M059J (cell line): ENCODE results near the gene MAP3K6. TPM values are rescaled to one million over a fixed set of nuclear protein-coding genes. Genes with fewer than 3 reads are reported as not detected.

Experiments
- DNase-seq: peaks from one replicate; pipeline ENCODE4 v3.0.0-alpha.2; 2012; ENCODE audit warnings: low read depth
- total RNA-seq: library from RNA; depleted of rRNA; stranded (reverse); fragments of >200 nt; shearing (Covaris generic); gene quantifications from 2 replicates; pipeline ENCODE4 v1.2.3, GENCODE V29; 2014

Gene MAP3K6
- total RNA-seq, 1 experiment from 2014 or later = 18.1 TPM

DNA sequence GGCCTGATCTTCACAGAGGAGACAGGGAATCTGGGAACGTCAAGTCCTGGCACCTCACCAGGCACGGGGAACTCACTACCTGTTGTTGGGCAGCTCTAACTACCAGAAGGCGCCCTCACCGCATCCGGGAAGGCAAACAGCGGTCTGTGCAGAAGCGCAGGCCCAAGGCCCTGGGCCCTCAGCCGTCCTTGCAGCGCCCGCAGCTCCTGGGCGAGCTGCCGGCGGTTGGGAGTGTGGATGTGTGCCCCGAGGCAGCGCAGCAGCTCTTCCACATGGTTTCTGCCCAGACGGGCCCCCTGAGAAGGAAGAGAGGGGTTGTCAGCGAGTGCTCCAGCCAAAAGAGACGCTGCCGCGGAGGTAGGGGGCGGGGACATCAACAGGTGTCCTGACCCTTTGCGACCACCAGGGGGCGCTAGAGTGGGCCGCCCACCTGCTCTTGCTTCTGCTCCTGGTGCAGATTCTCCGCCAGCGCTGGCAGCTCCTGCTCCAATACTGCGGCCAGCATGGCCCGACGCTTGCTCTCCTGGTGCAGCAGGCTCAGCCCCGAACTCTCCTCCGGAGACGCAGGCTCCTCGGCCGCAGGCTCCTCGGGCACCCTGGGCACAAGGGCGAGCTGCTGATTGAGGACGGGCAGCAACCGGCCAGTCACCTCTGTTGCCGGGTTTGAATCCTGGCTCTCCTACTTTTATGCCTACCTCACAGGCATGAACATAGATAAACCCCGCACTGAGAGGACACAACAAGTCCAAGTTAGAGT, 9.3 kb downstream of the MAP3K6 start:
- no peak for DNase-seq

DNA sequence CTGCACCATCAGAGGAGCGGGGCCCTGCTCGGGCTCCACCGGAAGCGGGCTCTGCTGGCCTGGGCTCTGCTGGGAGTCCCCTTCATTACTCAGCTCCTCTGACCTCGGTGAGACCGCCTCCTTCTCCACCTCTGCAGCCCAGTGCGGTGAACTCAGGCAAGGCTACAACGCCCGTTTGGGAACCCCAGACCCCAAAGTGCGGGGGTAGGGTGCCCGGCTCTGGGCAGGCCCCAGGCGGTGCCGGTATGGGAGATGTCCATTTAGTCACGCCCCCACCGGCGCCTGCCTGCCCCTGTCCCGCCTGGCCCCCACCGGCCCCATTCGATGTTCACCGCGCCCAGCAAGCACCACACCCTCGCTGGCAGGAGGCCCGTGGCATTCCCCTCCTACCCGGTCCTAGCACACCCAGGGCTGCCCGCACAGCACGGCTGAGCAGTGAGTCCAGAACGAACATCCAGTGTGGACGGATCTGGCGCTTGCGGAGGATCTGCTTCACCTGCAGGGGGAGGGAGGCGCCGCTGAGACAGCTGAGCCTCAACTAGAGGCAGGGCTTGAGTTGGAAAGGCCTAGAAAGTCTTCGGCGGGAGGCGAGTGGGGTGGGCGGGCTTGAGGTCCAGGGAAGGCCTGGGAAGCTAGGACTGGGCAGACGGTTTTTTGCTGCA, 10.0 kb downstream of the MAP3K6 start:
- no peak for DNase-seq

DNA sequence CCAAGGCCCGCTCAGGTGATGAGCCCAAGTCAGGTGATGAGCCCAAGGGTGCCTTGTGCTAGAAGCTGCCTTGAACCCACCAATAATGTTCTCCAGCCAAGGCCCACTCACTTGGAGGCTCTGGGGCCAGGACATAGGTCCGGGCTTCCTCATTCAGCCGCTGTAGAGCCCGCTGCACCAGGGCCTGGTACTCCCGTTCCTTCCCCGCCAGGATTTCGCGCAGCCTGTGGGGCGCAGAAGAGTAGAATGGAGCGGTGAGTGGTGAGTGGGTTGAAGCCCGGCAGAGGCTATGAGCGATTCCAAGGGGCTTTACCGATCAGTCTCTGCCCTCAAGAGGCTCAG, 10.5 kb downstream of the MAP3K6 start:
- DNase-seq = no peak

DNA sequence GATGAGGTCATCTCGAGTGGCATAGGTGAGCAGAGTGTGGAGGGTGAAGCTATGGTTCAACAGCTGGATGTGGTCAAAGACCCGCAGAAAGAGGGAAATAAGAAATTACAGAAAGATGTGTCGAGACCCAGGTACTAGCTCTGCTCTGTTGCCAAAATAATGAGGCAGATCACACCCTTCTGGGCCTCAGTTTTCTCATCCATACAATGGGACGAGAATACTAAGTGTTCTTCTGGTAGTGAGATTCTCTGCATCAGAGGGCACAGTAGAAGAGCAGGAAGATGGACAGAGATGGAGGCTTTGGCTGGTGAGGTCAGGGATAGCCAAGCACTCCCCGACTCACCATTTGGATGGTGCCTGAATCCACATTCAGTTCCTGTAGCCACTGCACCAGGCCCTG, 11.1 kb downstream of the MAP3K6 start:
- no peak for DNase-seq

DNA sequence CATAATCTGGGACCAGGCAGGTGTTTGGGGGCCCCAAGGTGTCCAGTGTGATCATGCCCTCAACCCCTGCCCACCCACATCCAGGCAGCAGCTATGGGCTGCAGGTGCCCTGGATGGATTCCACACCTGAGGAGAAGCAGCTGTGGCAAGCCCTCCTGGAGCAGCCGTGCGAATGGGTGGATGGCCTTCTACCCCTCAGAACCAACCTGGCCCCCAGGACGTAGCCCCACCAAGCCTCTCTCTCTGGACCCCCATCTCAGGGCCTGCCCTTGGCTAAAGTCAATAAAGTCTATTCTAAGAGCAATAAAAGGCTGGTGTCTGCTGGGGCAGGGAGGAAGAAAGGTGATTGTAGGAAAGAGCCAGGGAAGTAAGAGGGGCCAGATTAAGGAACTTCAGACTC, 13.1 kb downstream of the MAP3K6 start:
- DNase-seq = no peak

DNA sequence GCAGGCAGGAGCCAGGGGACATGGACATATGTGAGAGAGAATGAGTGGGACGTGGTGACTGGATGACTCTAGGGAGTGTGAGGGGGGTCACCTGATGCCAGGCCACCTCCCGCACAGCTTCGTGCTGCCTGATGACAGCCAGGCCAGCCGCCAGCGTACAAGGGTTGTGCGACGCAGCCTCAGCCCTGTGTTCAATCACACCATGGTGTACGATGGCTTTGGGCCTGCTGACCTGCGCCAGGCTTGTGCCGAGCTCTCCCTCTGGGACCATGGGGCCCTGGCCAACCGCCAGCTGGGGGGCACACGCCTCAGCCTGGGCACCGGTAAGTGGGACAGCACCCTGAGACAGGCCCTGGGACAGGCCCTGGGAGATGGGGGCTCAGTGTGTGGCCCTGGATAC, 13.6 kb downstream of the MAP3K6 start:
- DNase-seq = no peak

DNA sequence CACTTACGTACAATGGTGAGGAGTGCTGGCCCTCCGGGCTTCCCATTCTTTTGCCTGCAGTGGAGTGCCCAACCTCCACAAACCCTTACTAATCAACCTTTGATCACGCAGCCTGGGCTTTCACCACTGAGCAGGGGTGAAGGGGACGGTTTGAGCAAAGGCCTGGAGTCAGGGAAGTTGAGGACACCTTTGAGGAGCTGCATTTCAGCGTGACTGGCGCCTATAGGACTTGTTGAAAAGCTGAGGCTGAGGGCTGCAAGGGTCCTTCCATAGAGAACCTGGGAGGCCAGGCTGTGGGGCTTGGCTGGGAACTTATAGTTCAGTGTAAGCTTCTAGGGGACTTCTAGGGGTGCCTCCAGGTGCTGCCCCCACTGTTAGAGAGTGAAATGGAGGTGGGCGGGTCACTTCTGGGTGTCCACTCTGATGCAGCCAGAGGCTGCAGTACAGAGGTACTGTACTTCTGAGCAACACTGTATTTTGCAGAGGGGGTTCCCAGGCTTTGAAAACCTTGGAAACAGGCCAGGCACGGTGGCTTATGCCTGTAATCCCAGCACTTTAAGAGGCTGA, 15.1 kb downstream of the MAP3K6 start:
- no peak for DNase-seq

DNA sequence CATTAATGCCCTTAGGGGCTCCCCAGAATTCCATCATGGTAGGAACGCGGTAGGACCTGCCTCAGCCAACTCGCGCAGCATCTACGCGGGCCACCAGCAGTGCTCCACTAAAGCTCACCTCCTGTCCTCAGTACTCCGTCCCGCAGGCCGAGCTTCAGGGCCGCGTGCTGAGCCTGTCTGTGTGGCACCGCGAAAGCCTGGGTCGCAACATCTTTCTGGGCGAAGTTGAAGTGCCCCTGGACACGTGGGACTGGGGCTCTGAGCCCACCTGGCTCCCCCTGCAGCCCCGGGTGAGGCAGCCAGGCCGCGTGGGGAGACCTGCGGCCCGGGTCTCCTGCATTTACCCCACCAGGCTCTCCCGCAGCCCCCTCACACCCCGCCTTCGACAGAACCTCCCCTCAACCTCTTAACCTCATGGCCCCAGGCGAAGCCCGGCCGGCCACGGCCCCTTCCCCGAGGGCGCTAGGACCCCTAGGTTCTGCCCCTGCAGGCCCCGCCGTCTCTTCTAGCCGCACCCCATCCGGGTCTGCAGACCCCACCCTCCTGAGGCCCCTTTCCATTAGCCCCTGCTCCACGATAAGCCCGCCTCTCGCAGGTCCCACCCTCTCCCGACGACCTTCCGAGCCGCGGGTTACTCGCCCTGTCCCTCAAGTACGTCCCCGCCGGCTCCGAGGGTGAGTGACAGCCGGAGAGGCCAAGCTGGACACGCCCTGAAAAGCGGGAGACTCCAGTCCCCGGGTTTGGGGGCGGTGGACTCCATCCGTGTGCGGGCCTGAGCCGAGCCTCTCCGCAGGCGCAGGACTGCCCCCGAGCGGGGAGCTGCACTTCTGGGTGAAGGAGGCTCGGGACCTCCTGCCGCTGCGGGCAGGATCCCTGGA, 15.9 kb downstream of the MAP3K6 start:
- no peak for DNase-seq

DNA sequence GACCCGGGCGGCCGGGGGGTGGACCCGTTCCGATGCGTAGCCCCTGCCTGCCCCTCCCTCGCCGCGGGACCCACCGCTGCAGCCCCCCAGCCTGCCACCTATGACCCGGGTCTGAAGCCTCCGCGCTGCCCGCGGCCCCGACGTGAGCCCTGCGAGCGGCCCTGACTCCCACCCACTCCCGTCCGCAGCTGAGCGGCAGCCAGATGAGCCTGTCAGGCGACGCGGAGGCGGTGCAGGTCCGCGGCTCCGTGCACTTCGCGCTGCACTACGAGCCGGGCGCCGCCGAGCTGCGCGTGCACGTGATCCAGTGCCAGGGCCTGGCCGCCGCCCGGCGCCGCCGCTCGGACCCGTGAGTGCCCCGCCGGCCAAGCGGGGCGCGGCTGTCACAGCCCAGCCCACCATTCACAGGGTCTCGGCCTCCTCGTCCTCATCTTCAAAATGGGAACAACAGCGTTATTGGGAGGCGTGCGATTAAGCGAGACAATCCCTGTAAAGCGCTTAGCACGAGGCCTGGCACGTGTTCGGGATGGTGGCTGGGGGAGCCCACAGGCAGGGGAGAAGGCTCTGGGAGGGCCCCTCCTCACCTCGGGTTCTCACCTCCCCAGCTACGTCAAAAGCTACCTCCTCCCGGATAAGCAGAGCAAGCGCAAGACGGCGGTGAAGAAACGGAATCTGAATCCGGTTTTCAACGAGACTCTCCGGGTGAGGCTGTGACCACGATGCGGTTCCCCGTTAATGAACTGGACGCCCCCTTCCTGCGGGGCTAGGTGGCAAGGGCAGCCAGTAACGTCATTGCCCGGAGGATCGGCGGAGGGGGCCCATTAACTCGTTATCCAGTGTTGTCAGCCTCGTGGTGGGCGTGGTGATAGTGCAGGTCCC, 16.7 kb downstream of the MAP3K6 start:
- peak; percentile 76 for DNase-seq

DNA sequence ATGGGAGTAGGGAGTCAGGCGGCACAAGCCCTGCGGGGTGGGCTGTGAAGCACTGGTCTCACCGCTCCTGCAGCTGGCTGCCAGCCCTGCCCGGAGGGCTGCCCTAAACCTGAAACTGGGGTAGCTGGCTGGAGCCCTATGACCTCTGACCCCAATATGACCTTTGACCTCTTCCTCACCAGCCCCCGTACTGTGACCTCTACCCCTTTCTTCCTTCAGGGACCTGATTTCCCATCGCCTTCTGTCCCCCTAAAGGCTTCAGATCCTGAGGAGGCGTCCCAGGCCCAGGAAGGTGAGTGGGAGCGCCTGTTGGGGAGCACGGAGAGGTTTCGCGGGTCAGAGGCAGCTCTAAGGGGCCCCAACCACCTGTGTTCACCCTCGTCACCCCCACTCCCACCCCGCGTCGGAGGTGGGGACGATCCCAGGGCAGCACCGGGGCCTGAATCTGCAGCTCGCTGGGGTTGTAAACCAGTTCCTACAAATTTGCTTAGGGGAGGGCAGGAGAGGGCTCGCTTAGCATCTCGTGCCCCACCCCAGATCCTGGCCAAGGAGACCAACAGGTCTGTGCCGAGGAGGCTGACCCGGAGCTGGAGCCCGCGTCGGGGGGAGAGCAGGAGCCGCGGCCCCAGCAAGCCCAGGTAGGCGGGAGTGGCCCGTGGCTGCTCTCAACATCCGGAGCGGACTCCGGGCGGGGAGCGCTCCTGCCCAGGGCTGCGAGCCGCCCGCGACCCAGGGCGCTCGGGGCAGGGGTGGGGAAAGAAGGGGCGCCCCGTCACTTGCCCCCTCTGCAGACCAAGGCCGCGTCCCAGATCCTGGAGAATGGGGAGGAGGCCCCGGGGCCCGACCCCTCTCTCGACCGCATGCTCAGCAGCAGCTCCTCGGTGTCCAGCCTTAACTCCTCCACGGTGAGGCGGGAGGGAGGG, 17.6 kb downstream of the MAP3K6 start:
- peak; percentile 78 for DNase-seq

DNA sequence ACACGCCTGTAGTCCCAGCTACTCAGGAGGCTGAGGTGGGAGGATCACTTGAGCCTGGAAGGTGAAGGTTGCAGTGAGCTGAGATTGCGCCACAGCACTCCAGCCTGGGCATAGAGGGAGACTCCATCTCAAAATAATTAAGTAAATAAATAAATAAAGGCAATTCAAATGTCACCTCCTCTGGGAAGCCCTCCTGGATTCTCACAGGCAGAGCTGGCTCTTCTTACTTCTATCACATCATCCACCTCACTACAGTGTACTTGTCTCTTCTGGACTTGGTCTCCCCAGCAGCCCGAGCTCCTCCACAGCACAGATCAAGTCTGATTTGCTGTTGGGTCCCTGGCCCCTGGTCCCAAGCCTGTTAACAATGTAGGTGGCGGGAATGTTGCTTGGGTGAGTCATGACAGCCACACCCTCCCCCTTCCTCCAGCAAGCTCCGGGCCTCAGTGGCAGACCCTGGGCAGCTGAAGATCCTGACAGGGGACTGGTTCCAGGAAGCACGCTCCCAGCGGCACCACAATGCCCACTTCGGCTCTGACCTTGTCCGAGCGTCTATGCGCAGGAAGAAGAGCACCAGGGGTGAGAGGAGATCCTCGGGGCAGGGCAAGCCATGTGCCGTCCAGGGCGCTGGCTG, 19.7 kb downstream of the MAP3K6 start:
- DNase-seq = peak; percentile 34

DNA sequence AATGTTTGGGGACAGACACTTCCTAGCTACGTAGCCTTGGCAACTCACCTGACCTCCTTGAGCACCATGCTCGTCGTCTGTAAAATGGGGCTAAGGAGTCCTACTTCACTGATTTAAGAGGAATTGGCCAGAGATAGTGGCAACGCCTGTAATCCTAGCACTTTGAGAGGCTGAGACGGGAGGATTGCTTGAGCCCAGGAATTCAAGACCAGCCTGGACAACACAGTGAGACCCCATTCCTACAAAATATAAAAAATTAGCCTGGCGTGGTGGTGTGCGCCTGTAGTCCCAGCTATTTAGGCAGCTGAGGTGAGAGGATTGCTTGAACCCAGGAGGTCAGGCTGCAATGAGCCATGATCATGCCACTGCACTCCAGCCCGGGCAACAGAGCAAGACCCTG, 20.4 kb downstream of the MAP3K6 start:
- DNase-seq = no peak

DNA sequence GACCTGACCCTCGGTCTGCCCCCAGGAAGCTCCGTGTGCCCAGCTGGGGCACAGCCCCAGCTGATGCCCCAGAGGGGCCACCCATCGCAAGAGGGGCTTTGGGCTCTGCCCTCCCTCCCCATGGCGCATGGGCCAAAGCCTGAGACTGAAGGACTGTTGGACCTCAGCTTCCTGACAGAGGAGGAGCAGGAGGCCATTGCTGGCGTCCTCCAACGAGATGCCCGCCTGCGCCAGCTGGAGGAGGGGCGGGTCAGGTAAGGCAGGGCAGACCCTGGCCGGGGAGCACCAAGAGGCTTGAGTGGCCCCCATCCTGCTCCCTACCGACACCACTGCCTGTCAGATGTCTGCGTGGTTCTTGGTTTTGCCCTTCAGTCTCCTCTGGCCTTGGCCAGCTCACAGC, 21.5 kb downstream of the MAP3K6 start:
- DNase-seq = no peak

DNA sequence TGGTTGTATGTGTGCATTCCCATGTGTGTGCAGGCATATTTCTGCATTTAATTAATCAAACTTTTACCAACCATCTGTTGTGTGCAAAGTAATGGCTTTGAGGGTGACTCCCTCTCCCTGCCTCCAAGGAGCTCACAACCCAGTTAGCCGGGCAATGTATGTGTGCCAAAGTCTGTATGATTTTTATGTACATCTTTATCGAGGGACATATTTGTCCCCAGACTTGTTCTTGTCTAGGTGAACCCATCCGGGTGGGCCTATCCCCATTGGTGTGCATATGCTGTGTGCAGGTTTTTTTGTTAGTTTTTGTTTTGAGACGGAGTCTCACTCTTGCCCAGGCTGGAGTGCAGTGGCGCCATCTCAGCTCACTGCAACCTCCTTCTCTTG, 23.1 kb downstream of the MAP3K6 start:
- DNase-seq = no peak

DNA sequence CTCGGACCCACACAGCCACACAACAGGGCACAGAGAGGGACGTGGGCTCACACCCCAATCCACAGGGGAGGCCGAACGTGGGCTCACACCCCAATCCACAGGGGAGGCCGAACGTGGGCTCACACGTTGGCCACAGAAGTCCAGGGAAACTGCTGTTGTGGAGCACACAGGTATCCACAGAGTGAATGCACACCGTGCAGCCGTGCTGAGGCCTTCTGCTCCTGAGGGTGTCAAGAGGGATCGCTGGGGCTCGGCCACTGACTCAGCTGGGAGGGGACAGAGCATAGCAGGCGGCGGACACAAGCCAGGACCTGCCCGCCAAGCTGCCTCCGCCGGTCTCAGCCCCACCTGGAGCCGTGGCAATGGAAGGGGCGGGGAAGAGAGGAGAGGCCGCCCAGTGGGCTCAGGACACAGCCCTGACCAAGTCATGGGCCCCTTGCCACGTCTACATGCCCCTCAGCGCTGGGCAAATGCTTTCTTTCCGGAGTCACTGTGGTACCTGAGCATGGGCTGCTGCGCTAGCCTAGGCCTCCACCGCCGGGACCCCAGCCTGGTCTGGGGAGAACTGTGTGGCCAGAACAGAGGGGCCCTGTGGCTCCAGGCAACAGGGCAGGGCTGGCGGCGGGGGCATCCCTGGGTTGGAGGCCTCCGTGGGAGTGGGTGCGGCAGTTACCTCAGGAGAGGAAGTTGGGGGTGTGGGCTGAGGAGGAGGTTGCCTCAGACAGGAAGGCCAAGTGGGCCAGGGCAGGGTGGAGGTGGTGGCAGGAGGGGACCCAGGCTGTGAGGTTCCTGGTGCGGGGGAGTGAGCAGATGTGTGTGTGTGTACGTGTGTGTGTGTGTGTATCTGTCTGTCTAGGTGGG, 23.8 kb downstream of the MAP3K6 start:
- DNase-seq = no peak

DNA sequence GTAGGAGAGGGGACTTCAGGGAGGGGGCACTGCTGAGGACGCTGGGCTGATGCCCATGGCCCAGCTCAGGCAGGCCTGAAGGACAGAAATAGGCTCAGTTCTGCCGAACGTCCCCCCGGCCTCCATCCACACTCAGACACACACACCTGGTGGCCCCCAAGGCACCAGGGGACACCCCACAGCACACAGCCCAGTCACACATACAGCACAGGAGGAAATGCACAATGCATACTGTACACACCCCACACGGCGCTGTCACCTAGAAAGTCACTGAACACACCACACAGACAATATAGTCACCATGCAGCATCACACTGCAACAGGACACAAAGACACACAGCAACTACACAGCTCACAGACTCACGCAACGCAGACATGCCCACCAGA, 24.4 kb downstream of the MAP3K6 start:
- DNase-seq = no peak

DNA sequence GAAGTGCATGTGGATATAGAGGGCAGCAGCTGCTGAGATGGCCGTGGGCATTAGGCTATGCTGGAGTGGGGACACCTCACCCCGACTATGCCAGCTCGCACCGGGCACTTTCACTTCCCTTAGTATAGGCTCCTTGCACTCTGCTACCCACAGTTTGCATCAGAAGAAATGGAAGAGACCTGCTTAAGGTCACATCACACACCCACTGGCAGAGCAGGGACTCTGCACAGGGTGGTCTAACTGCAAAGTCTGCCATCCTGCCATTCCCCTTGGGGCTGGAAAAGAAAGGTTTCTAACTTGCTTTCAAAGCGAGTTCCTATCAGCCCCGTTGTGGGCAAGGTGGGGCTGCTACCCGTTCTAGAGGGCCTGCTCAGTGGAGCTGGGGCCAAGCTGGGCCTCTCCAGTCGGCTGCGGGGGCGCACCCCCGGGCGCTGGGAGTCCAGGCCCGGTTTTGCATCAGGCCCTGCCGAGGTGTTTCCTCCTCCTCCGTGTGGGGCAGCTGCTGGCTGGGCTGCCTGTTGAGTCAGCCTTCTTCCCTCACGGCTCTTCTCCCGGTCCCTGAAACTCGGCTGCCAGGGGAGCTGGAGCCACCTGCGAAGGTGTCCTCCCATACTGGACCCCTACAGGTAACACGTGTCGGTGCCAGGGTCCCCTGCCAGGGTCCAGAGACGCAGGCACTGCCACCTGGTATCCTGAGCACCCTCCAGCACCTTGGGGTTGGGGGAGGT, 25.1 kb downstream of the MAP3K6 start, which contains the start of gene SYTL1:
Gene SYTL1 (plus strand): TSS at position 498 of the 728 bp plus-strand sequence. CDS start 3,313 bp downstream, outside the sequence.
- peak; percentile 81 for DNase-seq

DNA sequence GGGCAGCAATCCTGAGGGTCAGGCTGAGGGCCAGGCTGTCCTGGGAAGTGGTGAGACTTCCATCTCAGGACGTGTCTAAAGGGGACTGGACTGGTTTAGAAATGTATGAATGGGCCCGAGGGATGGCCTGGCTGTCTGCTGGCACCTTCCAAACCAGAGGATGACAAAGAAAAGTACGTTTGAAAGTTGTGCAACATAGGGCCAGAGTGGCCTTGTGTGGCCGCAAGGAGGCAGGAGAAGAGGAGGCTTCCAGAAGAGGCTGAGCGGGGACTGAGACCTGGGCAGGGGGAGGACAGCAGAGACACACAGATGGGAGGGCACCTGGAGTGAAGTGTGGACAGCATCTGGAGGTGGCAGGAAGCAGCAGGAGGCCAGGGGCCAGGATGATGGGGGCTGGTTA, 27.5 kb downstream of the MAP3K6 start:
- DNase-seq = no peak
